Measurements from ENCODE around the gene SCN5A. TPM values are rescaled to one million over a fixed set of nuclear protein-coding genes. Genes with fewer than 3 reads are reported as not detected.

Gene SCN5A
- total and polyA plus RNA-seq, 2 of the 4 experiments (the other 2 are of a cell fraction) = 1.9 to 2.0 TPM

DNA sequence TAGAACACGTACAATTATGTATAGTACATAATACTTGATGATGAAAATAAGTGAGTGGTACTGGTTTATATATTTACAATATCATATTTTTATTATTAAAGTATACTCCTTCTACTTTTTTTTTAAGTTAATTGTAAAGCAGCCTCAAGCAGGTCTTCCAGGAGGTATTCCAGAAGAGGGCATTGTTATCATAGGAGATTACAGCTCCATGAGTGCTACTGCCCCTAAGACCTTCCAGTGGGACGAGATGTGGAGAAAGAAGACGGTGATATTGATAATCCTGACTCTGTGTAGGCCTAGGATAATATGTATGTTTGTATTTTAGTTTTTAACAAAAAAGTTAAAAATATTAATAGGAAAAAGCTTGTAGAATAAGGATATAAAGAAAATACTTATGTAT is 40.3 kb upstream of the SCN5A start:
- POLR2A ChIA-PET (ENCODE audit: unreplicated experiment) = no interaction called here
- H3K9ac ChIP-seq (ENCODE audit: low read depth, low read length) = no peak overlapping the region

More for the DNA sequence above, 40.3 kb upstream of the SCN5A start:
- CTCF ChIA-PET = interaction anchor here (0.8 to 0.9 kb wide), 2 partner anchors 149 to 310 kb away, joined by 3 to 4 read pairs; no protein-coding TSS in a partner anchor
- Histone ChIP-seq H3K9me1 (ENCODE audit: insufficient read depth, low read length) (no peaks in the 10 kb centered on the region), H3K27me3 (ENCODE audit: control insufficient read depth, insufficient read depth, low read length) (peaks cover 2% of the 10 kb centered on the region; the same call in 1 of the 2 replicates), H3K23ac (ENCODE audit: low read depth, low read length) (no peak overlapping the region), H2AK9ac (replicated peaks; ENCODE audit: low read depth, low read length, poor library complexity) (no peak overlapping the region), H3K14ac (replicated peaks; ENCODE audit: low read depth, low read length) (no peak overlapping the region), H4K20me1 (ENCODE audit: insufficient read depth, low read length) (no peaks in the 10 kb centered on the region), H2AFZ (replicated peaks; ENCODE audit: low read length, poor library complexity) (no peak overlapping the region), H3K4me2 (ENCODE audit: low read depth, low read length) (no peak overlapping the region), H2BK20ac (ENCODE audit: low read depth, low read length) (no peak overlapping the region), H4K8ac (ENCODE audit: low read depth in 2 of 2, low read length in 2 of 2) (no peak overlapping the region), H4K91ac (ENCODE audit: insufficient read depth, low read depth, low read length) (no peak overlapping the region), H3K18ac (ENCODE audit: low read depth, low read length) (no peak overlapping the region), H3K27ac (ENCODE audit: insufficient read depth, low read length) (no peak overlapping the region), H3K56ac (ENCODE audit: extremely low read depth, insufficient read depth, low read length) (no peak overlapping the region), H3K9me3 (ENCODE audit: control insufficient read depth, insufficient read depth, low read length) (no peaks in the 10 kb centered on the region), H3K79me1 (ENCODE audit: low read depth in 1 of 2, low read length in 2 of 2) (no peaks in the 10 kb centered on the region), H3K4me1 (ENCODE audit: control insufficient read depth, insufficient read depth, low read length) (no peaks in the 10 kb centered on the region; the same call in 1 of the 2 replicates), H3K4ac (ENCODE audit: low read depth, low read length) (no peak overlapping the region), H2BK120ac (ENCODE audit: low read depth, low read length) (no peak overlapping the region), H4K5ac (ENCODE audit: low read depth, low read length) (no peak overlapping the region), H2BK5ac (ENCODE audit: low read depth, low read length, poor library complexity, severe bottlenecking) (no peak overlapping the region), H3K36me3 (ENCODE audit: control insufficient read depth, insufficient read depth, low read length) (no peaks in the 10 kb centered on the region), H3K4me3 (ENCODE audit: insufficient read depth, low read depth, low read length) (no peak overlapping the region), H2BK15ac (ENCODE audit: low read depth, low read length) (no peak overlapping the region), H2AK5ac (ENCODE audit: low read depth, low read length) (no peak overlapping the region)
- no TSS peak for BruUV-seq (replicated peaks)
- WGBS, 2 experiments (ENCODE audit: extremely low coverage in 2 of 2, insufficient read length in 1 of 2) = no CpG with 5 or more reads among the region's 3 CpGs
- peak; percentile 17 for DNase-seq
- no peak for TF ChIP-seq CHD1 (IDR thresholded peaks at IDR 0.05; ENCODE audit: low read depth, low read length)
- TF ChIP-seq, protein P1, sequence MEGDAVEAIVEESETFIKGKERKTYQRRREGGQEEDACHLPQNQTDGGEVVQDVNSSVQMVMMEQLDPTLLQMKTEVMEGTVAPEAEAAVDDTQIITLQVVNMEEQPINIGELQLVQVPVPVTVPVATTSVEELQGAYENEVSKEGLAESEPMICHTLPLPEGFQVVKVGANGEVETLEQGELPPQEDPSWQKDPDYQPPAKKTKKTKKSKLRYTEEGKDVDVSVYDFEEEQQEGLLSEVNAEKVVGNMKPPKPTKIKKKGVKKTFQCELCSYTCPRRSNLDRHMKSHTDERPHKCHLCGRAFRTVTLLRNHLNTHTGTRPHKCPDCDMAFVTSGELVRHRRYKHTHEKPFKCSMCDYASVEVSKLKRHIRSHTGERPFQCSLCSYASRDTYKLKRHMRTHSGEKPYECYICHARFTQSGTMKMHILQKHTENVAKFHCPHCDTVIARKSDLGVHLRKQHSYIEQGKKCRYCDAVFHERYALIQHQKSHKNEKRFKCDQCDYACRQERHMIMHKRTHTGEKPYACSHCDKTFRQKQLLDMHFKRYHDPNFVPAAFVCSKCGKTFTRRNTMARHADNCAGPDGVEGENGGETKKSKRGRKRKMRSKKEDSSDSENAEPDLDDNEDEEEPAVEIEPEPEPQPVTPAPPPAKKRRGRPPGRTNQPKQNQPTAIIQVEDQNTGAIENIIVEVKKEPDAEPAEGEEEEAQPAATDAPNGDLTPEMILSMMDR (conservative IDR thresholded peaks at IDR 0.05; ENCODE audit: low read depth, low read length) = peak; percentile 25; the same call in 1 of the 2 replicates
- peak; percentile 51; the same call in 1 of the 2 replicates for ATAC-seq (ENCODE audit: low read depth)
- in situ Hi-C loops (cut with MboI; ENCODE audit: low sequenced_read_pairs) (no loop called here), intact Hi-C loops (cut with micrococcal nuclease) (loop anchor here (5.0 kb wide), 1 partner anchor 153 kb away; no protein-coding TSS in a partner anchor), dilution Hi-C loops (cut with HindIII; ENCODE audit: low sequenced_read_pairs, unreplicated experiment) (no loop called here)

All from IMR-90 (cell line).